Fibroblast of skin of abdomen (primary cell): ENCODE data around the gene PLPPR3.
A peak's percentile ranks its signal among the peaks of the same experiment; 100 is the strongest.

ENCODE experiments used
- DNase-seq: peaks from one replicate; pipeline ENCODE4 v3.0.0-alpha.2; 2013

Gene PLPPR3

DNA sequence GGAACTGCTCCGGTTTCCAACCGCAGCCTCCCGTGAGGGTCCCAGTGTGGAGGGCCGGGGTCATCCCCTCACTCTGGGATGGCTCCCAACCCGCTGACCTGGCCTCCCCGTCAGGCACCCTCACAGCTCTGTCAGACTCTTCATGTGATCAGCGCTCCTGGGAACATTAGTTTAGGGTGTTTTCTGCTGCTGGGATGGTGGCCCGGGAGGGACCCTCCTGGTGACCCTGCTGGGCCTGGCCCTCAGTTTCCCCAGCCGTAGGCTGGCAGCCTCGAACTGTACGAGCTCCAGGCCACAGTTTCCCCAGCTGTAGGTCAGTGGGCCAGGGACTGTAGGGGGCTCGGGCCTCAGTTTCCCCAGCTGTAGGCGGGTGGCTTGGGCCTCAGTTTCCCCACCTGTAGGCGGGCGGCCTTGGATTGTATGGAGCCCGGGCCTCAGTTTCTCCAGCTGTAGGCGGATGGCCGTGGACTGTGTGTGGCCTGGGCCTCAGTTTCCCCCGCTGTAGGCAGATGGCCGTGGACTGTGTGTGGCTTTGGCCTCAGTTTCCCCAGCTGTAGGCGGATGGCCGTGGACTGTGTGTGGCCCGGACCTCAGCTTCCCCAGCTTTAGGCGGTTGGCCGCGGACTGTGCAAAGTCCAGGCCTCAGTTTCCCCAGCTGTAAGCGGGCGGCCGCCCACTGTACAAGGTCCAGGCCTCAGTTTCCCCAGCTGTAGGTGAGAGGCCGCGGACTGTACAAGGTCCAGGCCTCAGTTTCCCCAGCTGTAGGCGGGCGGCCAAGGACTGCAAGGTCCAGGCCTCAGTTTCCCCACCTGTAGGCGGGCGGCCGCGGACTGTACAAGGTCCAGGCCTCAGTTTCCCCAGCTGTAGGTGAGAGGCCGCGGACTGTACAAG is 25.8 kb downstream of the PLPPR3 start:
- DNase-seq, result no peak

DNA sequence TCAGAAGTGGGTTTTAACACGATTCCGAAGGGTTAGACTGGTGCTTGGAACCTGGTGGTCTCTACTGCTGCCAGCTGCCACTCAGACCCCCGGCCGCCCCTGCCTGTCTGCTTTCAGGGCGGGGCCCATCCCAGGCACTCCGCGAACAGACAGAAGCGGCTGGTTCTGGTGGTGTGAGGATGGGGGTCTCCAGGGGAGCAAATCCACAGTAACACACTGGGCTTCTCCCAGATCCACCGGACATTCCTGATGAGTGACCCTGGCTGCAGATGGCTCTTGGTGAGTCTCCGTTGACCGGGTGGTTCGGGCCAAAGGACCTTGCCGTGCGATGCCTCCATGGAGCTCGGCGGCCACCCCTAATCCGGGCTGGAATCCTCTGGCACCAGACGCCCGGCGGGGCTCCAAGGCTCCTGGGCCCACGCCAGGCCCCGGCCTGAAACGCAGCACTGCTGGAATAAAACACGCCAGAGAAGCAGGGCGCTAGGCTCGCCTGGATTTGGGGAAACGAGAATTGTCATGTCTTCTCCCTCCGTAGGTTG is 26.6 kb downstream of the PLPPR3 start:
- DNase-seq, result no peak

GRCh38 chr19:793806-794205 is 27.9 kb downstream of the PLPPR3 start:
- no peak for DNase-seq

GRCh38 chr19:792306-792885 is 29.4 kb downstream of the PLPPR3 start:
- DNase-seq, result no peak

DNA sequence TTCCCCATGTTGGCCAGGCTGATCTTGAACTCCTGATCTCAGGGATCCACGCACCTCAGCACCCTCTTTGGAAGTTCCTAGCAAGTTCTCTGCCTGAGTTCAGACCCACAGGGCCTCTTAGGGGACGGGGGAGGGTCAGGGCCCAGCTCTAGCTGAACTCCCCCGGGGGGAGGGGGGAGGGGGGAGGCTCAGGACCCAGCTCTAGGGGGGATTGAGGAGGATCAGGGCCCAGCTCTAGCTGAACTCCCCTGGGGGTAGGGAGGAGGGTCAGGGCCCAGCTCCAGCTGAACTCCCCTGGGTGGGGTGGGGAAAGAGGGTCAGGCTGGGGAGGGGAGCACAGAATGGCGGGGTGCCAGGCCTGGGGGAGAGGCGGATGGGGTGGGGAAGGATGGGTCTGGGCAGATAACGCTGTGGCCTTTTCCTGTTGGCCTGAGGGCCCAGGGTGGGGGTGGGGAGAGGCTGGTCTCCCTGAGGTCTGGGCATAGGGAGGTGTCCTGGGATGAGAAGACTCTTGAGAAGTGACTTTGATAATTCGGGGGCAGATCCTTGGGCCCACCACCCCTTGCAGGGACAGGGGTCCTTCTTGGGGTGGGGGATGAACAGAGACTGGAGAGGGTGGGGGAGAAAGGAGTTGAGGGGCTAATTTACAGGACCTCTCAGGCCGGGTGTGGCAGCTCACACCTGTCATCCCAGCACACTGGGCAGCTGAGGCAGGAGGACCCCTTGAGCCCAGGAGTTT is 30.0 kb downstream of the PLPPR3 start:
- no peak for DNase-seq

- no peak for DNase-seq
Measured at GRCh38 chr19:791007-791566, 30.7 kb downstream of the PLPPR3 start.

DNA sequence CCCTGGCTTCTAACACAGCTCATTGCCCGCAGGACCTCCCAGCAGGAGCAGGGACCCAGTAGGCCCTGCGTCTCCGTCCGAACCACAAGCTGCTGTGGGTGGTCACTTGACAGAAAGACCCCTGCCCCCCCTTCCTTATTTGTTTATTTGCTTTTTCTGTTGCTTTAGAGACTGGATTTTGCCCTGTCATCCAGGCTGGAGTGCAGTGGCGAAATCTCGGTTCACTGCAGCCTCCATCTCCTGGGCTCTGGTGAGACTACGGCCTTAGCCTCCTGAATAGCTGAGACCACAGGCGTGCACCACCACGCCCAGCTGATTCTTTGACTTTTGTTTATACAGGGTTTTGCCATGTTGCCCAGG is 32.1 kb downstream of the PLPPR3 start:
- no peak for DNase-seq

DNA sequence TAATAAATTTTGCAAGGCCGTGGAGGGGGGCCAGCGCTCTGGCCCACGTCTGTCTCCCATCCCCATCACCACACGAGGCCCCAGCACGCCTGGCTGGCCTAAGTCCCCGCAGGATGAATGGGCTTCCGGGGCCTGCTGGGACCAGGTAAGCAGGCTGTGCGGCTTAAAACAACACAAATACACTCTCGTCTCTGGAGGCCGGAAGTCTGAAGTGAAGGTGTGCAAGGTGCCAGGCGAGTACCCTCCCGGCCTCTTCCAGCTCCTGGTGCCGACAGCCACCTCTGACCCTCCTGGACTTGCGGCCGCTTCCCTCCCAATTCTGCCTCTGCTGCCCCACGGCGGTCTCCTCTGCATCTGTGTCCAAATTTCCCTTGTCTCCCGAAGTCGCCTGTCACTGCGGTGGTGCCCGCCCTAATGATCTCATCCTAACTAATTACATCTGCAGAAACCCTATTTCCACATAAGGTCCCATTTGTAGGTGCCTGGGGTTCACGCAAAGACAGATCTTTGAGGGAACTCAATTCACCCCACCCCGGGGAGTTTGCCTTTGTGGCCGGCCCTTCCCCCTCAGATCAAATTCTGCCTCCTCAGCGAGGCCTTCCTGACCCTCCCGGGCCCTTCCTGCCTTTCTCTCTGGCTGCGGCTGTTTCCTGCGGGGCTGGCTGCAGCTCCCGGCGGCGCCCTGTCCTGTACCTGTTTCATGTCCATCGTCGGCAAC is 32.6 kb downstream of the PLPPR3 start:
- no peak for DNase-seq

GRCh38 chr19:788686-788982 is 33.1 kb downstream of the PLPPR3 start:
- no peak for DNase-seq

DNA sequence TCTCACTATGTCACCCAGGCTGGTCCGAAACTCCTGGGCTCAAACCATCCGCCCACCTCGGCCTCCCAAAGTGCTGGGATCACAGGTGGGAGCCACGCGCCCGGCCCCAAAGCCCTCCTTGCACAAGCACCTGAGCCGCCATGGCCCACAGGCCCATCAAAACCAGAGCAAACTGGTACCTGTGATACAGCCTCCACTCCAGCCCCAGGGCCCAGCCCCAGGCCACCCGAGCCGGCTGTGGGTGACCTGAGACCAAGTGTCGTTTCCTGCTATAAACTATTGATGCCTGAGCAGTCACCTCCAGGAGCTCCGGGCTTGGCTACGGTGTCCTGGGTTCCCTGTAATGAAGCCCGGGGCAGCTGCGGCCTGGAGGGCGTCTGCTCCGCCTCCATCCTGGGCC is 34.2 kb downstream of the PLPPR3 start:
- no peak for DNase-seq

- no peak for DNase-seq
Measured at GRCh38 chr19:784541-784940, 37.2 kb downstream of the PLPPR3 start.

GRCh38 chr19:782878-783668 is 38.7 kb downstream of the PLPPR3 start:
- no peak for DNase-seq

GRCh38 chr19:782185-782877 is 39.4 kb downstream of the PLPPR3 start:
- peak; percentile 67 for DNase-seq

- DNase-seq, result no peak
Measured at GRCh38 chr19:781800-782184, 40.0 kb downstream of the PLPPR3 start.

GRCh38 chr19:780935-781334 is 40.8 kb downstream of the PLPPR3 start:
- no peak for DNase-seq

DNA sequence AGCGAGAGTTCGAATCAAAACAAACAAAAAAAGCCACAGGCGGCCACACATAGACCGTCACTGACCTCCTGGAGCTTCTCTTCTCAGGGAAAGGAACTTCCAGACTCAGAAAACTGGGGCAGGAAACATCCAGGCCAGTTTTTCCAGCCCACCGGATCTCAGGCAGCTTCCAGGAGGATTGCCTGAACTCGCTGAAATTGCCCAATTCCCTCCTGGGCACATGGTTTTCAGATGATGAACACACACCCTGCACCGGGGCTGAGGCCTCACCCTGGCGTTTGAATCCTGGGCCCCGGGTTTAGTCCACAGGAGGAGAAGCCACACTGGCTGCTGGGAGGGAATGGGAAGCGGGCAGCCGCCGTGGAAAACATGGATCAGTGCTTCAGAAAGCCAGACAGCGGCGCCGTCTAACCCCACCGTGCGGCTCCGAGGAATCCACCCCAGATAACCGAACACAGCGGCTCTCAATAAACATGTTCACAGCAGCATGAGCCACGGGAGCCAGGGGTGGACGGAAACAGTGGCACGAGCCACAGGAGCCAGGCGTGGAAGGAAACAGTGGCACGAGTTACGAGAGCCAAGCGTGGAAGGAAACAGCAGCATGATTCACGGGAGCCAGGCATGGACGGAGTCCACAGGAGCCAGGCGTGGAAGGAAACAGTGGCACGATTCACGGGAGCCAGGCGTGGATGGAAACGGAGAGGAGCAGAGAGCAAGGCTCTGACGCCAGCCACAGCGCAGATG is 42.7 kb downstream of the PLPPR3 start:
- peak; percentile 92 for DNase-seq

GRCh38 chr19:776549-776948 is 45.2 kb downstream of the PLPPR3 start:
- DNase-seq, result no peak

DNA sequence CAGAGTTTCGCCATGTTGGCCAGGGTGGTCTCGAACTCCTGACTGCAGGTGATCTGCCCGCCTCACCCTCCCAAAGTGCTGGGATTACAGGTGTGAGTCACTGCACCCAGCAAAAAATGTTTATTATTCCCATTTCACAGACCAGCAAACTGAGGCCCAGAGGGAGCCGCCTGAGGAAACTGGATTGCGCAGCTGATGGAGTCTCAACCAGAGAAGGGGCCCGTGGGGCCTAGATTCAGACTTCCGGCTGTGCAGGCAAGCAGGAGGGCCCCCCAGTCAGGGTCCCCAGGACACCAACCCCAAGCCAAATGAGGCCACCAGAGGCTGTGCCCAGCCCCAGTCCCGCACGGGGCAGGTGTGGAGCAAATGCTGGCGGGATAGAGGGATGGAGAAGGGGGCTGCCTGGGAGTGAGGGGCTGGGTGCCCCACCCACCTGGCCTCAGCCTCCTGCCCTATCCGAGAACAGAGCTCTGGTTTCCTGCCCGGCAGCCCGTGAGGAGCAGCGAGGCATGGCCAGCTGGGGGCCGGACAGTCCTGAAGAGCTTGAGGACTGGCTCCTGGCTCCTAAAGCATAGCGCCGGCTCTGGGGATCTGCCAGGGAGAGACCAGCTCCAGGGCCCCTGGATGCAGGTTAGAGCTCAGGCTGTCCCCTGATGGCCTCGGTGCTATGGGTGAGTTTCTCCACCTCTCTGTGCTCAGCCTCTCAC is 48.9 kb downstream of the PLPPR3 start:
- no peak for DNase-seq

DNA sequence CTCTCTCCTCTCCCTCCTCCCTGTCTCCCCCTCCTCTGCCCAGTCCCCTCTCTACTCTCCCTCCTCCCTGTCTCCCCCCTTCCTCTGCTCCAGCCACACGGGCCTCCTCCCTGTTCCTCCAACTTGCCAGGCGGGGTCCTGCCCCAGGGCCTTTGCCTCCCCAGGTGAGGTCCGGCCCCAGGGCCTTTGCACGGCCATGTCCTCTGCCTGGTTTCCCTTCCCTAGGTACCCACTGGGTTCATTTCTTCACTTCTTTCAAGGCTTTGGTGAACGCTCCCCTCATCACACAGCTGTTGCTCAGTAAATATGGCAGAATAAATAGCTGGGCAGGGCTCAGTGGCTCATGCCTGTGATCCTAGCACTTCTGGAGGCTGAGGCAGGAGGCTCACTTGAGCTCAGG is 49.7 kb downstream of the PLPPR3 start:
- no peak for DNase-seq

GRCh38 chr19:771332-771785 is 50.4 kb downstream of the PLPPR3 start:
- DNase-seq, result peak; percentile 43
